NCI-H187 treated with DMSO at 0.1 percent for 48 hours (cell line): ENCODE data around the gene SLC44A3.

Experiments
- DNase-seq: peaks from one replicate; lab custom pipeline; 2025; lab: John Stamatoyannopoulos, UW

Gene SLC44A3

DNA sequence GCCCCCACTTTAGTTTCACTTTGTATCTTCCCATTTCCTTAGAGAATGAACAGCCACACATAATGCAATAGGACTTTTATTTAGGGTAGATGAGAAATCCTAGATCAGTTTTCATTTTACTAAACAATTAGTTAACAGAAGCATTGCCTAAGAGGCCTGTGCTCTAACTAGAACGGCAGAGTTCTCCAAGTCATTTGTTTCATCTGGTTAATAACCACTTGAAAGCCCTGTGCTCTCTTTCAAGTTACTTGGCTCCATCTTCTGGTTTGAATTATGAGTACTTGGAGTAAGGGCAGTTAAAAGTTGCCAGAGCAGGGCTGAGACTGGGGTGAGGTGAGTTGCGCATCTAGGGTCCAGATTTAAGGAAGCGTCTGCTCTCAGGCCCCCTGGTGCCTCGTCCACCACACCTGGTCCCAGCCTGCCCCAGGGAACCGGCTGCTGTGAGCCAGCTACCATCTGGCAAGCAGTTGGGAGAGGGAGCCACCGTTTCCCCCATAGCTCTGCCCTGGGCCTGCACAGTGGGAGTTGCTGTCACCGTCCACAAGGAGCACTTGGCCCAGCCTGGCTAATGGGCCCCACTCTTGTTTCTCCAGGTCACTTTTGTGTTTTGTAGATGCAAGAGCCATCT, 18.1 kb upstream of the SLC44A3 start:
- no peak for DNase-seq

GRCh38 chr1:94803106-94803505, 17.1 kb upstream of the SLC44A3 start:
- no peak for DNase-seq

GRCh38 chr1:94803517-94804441, 16.4 kb upstream of the SLC44A3 start:
- DNase-seq, result no peak

- no peak for DNase-seq
Observed at GRCh38 chr1:94804442-94804837, 15.7 kb upstream of the SLC44A3 start.

- no peak for DNase-seq
Observed at GRCh38 chr1:94805912-94806311, 14.2 kb upstream of the SLC44A3 start.

GRCh38 chr1:94806441-94806871, 13.7 kb upstream of the SLC44A3 start:
- no peak for DNase-seq

GRCh38 chr1:94807742-94808491, 12.2 kb upstream of the SLC44A3 start:
- no peak for DNase-seq

- DNase-seq, result no peak
Observed at GRCh38 chr1:94808669-94809068, 11.5 kb upstream of the SLC44A3 start.

DNA sequence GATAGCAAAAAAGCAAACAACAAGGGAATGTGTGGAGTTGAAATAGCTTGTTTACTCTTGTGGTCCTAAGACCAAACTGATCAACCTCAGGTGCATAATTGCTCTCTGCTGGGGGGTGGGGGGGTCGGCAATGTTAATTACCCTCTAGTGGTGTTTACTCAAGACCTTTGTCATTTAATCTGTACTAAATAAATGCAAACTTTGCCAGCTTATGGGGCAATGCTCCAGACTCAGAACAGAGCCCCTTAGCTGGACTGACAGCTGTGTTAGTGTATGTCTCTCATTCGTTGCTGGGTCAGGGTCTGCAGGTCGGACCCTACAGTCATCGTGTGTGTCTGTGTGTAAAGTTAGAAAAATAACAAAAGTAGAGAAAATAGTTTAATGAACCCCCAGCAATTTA, 7.2 kb upstream of the SLC44A3 start:
- DNase-seq, result no peak

- no peak for DNase-seq
Observed at GRCh38 chr1:94816030-94816429, 4.1 kb upstream of the SLC44A3 start.

DNA sequence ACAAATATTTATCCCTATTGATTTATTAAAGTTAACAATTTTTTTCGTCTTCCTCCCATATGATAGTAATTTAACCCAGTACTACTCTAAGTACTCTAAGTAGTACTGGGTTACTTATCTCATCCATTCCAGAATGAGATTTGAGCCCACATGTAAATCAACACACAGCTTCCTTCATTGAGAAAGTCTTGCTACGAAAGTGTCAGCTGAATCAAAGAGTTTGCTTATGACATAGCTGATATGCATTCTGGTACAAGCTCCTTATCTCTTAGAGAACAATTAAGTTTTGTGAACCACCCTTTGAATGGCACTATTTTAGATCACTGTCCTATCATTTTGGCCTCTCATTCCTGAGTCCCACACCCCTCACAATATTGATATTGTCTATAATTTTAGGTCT, 2.4 kb upstream of the SLC44A3 start:
- no peak for DNase-seq

DNA sequence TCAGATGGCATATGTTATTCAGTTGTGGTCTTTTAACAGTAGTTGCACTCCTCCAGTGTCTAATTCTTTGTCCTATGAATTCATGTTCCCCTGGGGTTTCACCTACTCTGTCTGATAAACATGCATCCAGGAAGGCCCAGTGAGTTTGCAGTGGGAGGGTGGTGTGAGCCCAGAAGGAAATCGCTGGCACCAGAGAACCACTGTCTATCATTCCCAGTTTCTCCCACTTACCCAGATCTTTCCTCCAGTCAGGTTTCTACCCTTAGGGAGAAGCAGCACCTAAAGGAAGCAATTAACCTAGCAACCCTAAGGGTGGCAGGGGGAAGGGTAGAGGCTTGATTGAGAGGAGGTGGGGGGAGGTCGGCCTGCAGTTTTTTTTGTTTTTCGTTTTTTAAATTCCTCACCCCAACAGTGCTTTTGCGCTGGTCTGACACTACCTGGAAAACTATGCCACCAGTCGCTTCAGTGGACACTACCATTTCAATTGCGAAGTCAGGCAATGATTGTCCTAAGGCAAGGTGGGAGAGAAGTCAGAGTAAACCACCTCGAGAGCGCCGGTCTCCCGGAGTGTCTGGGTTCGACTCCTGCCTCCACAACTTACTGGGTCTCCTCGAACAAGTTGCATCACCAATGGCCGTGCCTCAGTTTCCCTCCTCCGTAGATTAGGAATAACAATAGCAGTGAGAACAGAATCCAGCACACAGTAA, 766 bp upstream of the SLC44A3 start:
- no peak for DNase-seq

DNA sequence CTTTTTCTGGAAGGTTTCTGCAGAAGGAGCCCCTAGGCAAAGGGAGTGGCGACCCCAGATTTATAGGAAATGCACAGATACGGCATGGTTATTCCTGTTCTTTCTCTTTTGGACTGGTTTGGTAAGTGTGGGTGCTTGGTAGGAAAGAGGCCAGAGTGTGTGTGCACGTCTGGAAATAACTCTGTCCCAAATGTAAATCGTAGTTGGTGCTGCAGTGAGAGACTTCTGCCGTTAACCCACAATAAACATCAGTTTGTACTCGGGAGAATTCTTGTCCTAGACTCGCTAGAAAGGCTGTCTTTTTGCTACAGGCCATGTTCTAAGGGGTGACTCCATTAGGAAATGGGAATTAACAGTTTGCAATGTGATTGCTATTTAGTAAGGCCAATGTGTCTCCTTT, 779 bp downstream of the SLC44A3 start:
- DNase-seq, result no peak

- DNase-seq, result no peak
Observed at GRCh38 chr1:94821636-94822305, 1.6 kb downstream of the SLC44A3 start.

DNA sequence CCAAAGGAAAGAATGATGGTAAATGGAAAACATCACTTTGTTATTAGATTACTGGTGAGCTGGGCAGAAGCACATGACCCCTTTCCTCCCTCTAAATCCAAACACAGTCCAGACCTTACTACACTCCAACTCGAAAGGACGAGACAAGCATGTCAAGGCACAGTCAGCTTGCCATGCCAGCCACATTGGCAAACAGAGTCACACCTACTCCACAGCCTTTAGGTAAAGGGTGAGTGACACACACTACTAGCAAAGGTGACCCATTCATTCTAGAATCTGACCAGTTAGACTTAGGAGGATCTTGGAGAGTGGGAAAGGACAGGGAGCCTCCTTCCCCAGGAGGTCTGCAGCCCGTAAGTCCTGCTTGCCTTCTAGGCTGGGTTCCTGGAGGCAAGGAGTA, 3.0 kb downstream of the SLC44A3 start:
- DNase-seq, result no peak

GRCh38 chr1:94825936-94826335, 5.8 kb downstream of the SLC44A3 start:
- no peak for DNase-seq

DNA sequence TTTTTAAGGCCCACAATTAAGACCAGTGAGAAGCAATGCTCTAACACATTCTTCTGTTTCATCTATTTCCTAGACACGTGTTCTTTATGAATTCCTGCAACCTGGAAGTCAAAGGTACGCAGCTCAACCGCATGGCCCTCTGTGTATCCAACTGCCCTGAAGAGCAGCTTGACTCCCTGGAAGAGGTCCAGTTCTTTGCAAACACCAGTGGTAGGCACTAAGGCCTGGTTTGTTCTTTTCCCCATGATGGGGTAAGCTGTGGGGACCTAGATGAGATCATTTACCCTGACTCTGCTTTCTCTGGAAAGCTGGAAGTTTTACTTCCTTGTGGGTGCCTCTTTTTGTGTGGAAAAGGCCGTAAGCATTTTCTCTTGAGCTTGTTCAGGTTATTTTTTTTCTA, 7.3 kb downstream of the SLC44A3 start:
- DNase-seq, result no peak

DNA sequence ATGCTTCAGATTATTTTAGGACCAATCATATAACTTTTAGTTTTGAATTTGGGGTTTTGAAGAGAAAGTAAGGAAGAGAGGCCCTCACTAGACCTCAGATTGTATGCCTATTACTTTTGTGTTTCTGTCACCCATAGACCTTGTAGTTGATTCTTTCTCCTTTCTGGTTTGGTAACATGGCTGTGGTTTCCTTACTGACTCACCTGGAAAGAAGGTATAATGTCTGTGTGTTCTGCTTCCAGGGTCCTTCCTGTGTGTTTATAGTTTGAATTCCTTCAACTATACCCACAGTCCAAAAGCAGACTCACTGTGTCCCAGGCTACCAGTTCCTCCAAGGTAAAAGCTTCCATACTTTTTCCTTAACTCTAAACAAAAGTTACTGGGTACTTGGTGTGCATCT, 8.1 kb downstream of the SLC44A3 start:
- DNase-seq, result no peak

- DNase-seq, result no peak
Observed at GRCh38 chr1:94831641-94832040, 11.5 kb downstream of the SLC44A3 start.

- DNase-seq, result no peak
Observed at GRCh38 chr1:94832446-94832845, 12.3 kb downstream of the SLC44A3 start.

- no peak for DNase-seq
Observed at GRCh38 chr1:94832931-94833585, 12.9 kb downstream of the SLC44A3 start.
